Urinary bladder (tissue), 4 donors: ENCODE results near the gene ITPK1. TPM values are rescaled to one million over a fixed set of nuclear protein-coding genes. Genes with fewer than 3 reads are reported as not detected.

Experiments used
- DNase-seq: peaks from one replicate; pipeline ENCODE4 v3.0.0-alpha.2; 2015; ENCODE audit errors: extremely low spot score
- H3K27ac ChIP-seq: one replicate; pipeline ENCODE4 v1.5.1; 2013; ENCODE audit warnings: low read depth, mild to moderate bottlenecking, moderate library complexity
- H3K36me3 ChIP-seq: one replicate; pipeline ENCODE4 v1.6.1; 2013; ENCODE audit warnings: mild to moderate bottlenecking, moderate library complexity; ENCODE audit not compliant: insufficient read depth
- H3K4me1 ChIP-seq: one replicate; pipeline ENCODE4 v1.6.1; 2013; ENCODE audit warnings: mild to moderate bottlenecking, moderate library complexity; ENCODE audit not compliant: insufficient read depth
- H3K4me3 ChIP-seq: one replicate; pipeline ENCODE4 v1.5.1; 2013; ENCODE audit warnings: low read depth, low read length
- WGBS: extraction: QIAGEN DNeasy Blood & Tissue Kit; methylation state at CpG from one replicate; pipeline ENCODE4 v1.1.7; 2013; 5-methylcytosine and 5-hydroxymethylcytosine counted together
- polyA plus RNA-seq: library from polyadenylated mRNA; stranded (reverse); fragments of 200-250 nt; gene quantifications from one replicate; pipeline ENCODE4 v1.2.3, GENCODE V29; 2013
- total RNA-seq: library from RNA; depleted of rRNA; stranded (reverse); fragments of >200 nt; gene quantifications from one replicate; pipeline ENCODE4 v1.2.3, GENCODE V29; 2014
- donor health status: healthy with polysubstance abuse.
- donor health status: healthy.

ITPK1 gene
- total and polyA plus RNA-seq, 2 donors: 15.8 to 109 TPM

GRCh38 chr14:92945544-92945943 is 170.2 kb downstream of the ITPK1 start:
- Histone ChIP-seq H3K4me1 (no peaks in the 10 kb centered on the region), H3K27ac (no peak overlapping the region), H3K4me3 (no peak overlapping the region), H3K36me3 (no peaks in the 10 kb centered on the region)
- no peak for DNase-seq
- WGBS: 94% methylated on average over 12 of the region's 12 CpGs

- H3K27ac ChIP-seq: no peak overlapping the region
- no peaks in the 10 kb centered on the region for H3K36me3 ChIP-seq
- WGBS: 93% methylated on average over 12 of the region's 12 CpGs
These were observed 170.7 kb downstream of the ITPK1 start for GRCh38 chr14:92944976-92945375.

GRCh38 chr14:92943855-92944570 is 171.7 kb downstream of the ITPK1 start:
- no peak for DNase-seq
- Histone ChIP-seq H3K4me3 (no peak overlapping the region), H3K4me1 (no peaks in the 10 kb centered on the region), H3K27ac (no peak overlapping the region), H3K36me3 (no peaks in the 10 kb centered on the region)
- 81% methylated on average over 17 of the region's 17 CpGs for WGBS

More at GRCh38 chr14:92944976-92945375, 170.7 kb downstream of the ITPK1 start:
- no peaks in the 10 kb centered on the region for H3K4me1 ChIP-seq
- DNase-seq: no peak
- H3K4me3 ChIP-seq: no peak overlapping the region

- H3K4me1 ChIP-seq: no peaks in the 10 kb centered on the region
- WGBS: 91% methylated on average over 30 of the region's 30 CpGs
- H3K36me3 ChIP-seq: no peaks in the 10 kb centered on the region
- no peak overlapping the region for H3K4me3 ChIP-seq
- DNase-seq: no peak
- H3K27ac ChIP-seq: no peak overlapping the region
These were observed 172.6 kb downstream of the ITPK1 start for GRCh38 chr14:92942976-92943710.

DNA sequence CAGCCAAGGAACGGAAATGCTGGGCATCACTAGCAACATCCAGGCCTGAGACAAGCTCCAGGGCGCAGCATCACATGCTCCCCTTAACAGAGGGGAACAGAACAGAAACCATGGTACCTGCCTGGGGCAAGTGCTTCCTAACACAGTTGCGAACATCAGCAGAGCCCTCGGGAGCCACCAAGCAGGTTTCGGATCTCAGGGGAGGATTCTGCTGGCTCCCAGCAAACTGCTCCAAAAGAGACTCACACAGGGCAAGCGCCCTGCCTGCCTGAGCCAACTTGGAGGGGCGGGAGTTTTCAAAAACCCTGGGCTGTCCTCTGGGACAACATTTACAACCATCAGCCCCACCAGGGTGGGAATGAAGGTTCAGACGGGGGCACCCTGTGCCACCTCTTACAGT is 173.1 kb downstream of the ITPK1 start:
- H3K36me3 ChIP-seq: no peaks in the 10 kb centered on the region
- H3K4me3 ChIP-seq: no peak overlapping the region

GRCh38 chr14:92942136-92942535 is 173.6 kb downstream of the ITPK1 start:
- Histone ChIP-seq H3K4me1 (no peaks in the 10 kb centered on the region), H3K36me3 (no peaks in the 10 kb centered on the region), H3K4me3 (no peak overlapping the region), H3K27ac (no peak overlapping the region)
- 94% methylated on average over 5 of the region's 5 CpGs for WGBS
- no peak for DNase-seq

More for the DNA sequence above, 173.1 kb downstream of the ITPK1 start:
- 91% methylated on average over 8 of the region's 8 CpGs for WGBS
- H3K27ac ChIP-seq: no peak overlapping the region
- H3K4me1 ChIP-seq: no peaks in the 10 kb centered on the region
- no peak for DNase-seq

- no peak for DNase-seq
- 95% methylated on average over 30 of the region's 30 CpGs for WGBS
- no peaks in the 10 kb centered on the region for H3K36me3 ChIP-seq
- H3K4me1 ChIP-seq: no peaks in the 10 kb centered on the region
- H3K4me3 ChIP-seq: no peak overlapping the region
- no peak overlapping the region for H3K27ac ChIP-seq
These were observed 174.2 kb downstream of the ITPK1 start for GRCh38 chr14:92941531-92941930.

DNA sequence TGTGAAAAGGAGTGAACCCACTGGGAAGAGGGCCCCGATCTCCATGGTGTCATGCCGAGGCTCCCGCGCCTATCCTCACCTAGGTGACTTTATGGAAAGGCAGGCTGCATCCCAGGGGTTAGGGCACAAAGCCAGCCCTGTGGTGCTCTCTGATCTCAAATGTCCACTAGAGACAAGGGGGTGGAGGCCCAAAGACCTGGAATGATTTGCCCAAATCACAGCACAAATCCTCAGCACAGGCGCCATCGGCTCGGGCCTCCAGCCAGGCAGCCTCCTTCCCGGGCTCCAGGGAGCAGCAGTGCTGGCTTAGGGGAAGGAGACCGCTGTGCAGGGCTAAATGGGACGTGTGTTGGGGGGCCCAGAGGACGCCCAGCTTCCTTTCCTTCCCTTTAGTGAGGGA is 175.2 kb downstream of the ITPK1 start:
- no peak overlapping the region for H3K27ac ChIP-seq

GRCh38 chr14:92939699-92940098 is 176.0 kb downstream of the ITPK1 start:
- DNase-seq: no peak
- WGBS: 90% methylated on average over 12 of the region's 12 CpGs
- H3K4me1 ChIP-seq: no peaks in the 10 kb centered on the region
- H3K27ac ChIP-seq: no peak overlapping the region
- no peak overlapping the region for H3K4me3 ChIP-seq
- no peaks in the 10 kb centered on the region for H3K36me3 ChIP-seq

More for the DNA sequence above, 175.2 kb downstream of the ITPK1 start:
- Histone ChIP-seq H3K36me3 (no peaks in the 10 kb centered on the region), H3K4me3 (no peak overlapping the region), H3K4me1 (no peaks in the 10 kb centered on the region)
- DNase-seq: no peak
- 85% methylated on average over 11 of the region's 11 CpGs for WGBS

DNA sequence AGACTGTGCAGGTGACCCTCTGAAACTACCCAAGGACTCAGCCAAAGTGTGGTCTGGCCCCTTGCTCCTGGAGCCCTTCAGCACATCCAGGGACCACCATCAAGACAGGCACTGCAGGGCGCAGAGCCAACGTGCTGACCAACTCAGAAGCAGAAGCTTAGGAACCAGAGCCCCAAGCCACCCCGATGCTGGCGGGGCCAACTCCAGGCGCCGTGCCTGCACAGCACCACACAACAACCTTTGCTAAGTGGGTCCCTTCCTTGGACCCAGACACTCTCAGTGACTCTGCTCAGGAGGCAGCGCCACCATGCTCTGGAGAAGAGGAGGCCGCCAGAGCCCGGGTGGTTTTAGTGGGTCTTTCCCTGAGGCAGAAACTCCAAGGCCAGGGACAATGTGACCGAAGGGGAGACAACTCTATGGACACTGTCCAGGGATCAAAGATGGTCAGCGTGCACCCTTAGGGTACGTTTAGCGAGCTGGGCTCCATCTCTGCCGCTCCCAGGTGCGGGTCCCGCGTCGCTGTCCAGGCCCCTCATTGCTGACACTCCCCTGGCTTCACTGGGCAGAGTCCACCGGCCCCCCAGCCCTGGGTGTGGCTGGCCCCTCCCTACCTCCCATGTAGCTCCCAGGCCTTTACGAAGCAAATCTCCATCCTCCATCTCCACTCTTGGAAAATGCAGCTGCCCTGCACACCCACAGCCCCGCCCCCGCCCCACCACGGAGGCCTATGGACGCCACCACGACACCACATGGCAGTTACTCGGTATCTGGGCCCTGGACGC is 176.6 kb downstream of the ITPK1 start:
- DNase-seq: no peak
- Histone ChIP-seq H3K36me3 (no peaks in the 10 kb centered on the region), H3K4me3 (no peak overlapping the region), H3K4me1 (no peaks in the 10 kb centered on the region), H3K27ac (no peak overlapping the region)
- WGBS: 92% methylated on average over 27 of the region's 27 CpGs

DNA sequence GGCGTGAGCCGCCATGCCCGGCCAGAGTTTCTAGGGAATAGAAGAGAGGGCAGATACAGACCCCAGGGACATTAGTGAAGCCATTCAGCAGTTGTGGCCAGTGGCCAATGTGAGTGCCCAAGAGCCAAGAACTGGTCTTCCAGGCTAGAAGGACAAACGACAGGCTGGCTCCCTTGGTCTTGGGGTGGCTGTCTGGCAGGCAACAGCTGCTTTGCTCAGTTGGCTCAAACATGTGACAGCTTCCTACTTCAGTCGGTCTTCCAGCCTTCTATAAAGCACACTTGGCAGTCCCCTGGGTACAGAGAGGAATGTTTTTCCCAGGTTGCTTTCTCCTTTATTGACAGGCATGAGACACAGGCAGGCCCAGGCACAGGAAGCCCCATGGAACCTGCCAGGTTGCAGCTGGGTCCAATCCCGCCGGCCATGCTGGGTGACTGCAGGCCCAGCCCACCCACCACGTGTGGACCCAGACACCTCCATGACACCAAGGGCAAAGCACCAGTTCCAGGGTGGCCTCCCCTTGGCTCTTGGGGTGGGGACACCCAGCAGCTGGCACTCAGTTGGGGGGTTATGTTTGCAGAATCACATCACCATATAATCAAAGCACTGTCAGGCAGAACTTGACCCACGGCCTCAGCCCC is 177.4 kb downstream of the ITPK1 start:
- DNase-seq: no peak
- Histone ChIP-seq H3K27ac (no peak overlapping the region), H3K36me3 (no peaks in the 10 kb centered on the region), H3K4me3 (no peak overlapping the region), H3K4me1 (no peaks in the 10 kb centered on the region)
- 83% methylated on average over 9 of the region's 9 CpGs for WGBS

DNA sequence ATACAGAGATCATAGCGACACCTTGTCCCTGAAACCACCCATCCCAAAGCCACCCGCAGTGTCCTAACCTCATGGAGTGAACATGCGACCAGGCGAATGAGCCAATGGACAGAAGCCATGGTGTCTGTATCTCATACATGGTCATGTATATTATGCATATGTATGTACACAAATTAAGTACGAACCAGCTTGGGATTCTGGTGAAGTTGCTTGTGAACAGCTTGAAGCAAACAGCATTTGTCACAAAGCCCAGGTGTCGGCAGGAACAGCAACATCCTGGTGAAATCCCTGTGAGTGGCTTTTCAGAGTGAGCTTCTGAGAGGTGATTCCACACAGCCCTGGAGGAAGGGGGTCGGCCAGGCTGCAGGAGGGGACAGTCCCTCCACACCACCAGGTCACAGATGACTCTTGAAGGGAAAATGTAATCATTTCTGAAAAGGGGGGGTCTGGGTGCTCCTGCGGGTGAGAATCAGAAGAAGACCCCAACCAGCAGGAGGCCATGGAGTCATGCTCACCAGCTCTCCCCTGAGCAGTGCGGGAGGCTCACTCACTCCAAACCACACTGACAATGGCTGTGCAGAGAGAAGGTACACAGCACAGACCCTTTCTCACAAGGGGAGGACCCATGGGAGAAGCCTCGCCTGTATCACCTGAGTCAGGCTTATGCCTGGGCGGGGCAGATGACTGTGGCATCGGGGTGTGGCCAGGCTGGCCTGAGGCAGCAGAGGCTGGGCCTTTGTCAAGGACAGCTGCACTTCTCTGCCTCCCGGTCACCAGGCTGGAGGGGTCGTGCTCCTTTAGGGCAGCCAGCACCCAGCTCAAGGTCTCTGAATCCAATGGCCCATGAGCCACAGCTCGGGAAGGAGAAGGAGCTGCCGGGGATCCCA is 178.4 kb downstream of the ITPK1 start:
- Histone ChIP-seq H3K4me3 (no peak overlapping the region), H3K36me3 (no peaks in the 10 kb centered on the region), H3K27ac (no peak overlapping the region), H3K4me1 (no peaks in the 10 kb centered on the region)
- 88% methylated on average over 16 of the region's 16 CpGs for WGBS
- DNase-seq: no peak
